C4-2B (cell line): ENCODE data around the gene CCDC85C.

Experiments used
- CTCF ChIP-seq: fragments of 450-650 bp; conservative IDR thresholded peaks from 2 replicates; pipeline ENCODE4 v1.5.1; 2017; ENCODE audit warnings: mild to moderate bottlenecking
- ZFX ChIP-seq: fragments of 450-650 bp; IDR thresholded peaks from 2 replicates; pipeline ENCODE4 v1.6.1; 2017

- no peak for TF ChIP-seq CTCF
- no peak for TF ChIP-seq ZFX
These were observed 89.3 kb downstream of the CCDC85C start for GRCh38 chr14:99514552-99515300.
